ENCODE data around the gene HIRA. TPM values are rescaled to one million over a fixed set of nuclear protein-coding genes. Genes with fewer than 3 reads are reported as not detected.

Gene HIRA
- total and polyA plus RNA-seq, 2 experiments from 2014 or later = 9.4 to 58.3 TPM

GRCh38 chr22:19464546-19464945 lies 33.0 kb upstream of the HIRA start:
- Histone ChIP-seq H3K79me2 (replicated peaks; ENCODE audit: insufficient read depth) (no peaks in the 10 kb centered on the region), H2AFZ (no peak overlapping the region), H3K36me3 (ENCODE audit: insufficient read depth) (peaks cover 35% of the 10 kb centered on the region), H3K4me3 (no peak overlapping the region), H3F3A (replicated peaks; ENCODE audit: low read depth) (no peaks in the 10 kb centered on the region), H3K4me1 (ENCODE audit: insufficient read depth) (no peaks in the 10 kb centered on the region), H3K4me2 (no peak overlapping the region), H3K9me2 (ENCODE audit: insufficient read depth) (no peaks in the 10 kb centered on the region), H3K27me3 (ENCODE audit: insufficient read depth) (no peaks in the 10 kb centered on the region), H3K27ac (ENCODE audit: low read depth) (no peak overlapping the region), H4K20me1 (replicated peaks; ENCODE audit: insufficient read depth) (peaks cover 11% of the 10 kb centered on the region)
- no peak overlapping the region for H3K27ac Mint-ChIP-seq
- H3K4me3 Mint-ChIP-seq = no peak overlapping the region
- no peak for DNase-seq (ENCODE audit: low spot score)
- peaks cover 71% of the 10 kb centered on the region for H3K36me3 Mint-ChIP-seq (ENCODE audit: low read depth)
- H3K9me3 Mint-ChIP-seq = no peaks in the 10 kb centered on the region
- no peak for ATAC-seq
- TF ChIP-seq EZH2 (IDR thresholded peaks at IDR 0.05; ENCODE audit: low read depth, unreplicated experiment) (no peak), ZNF114 (CRISPR knock-in tag; IDR thresholded peaks at IDR 0.05) (no peak), CTCF (conservative IDR thresholded peaks at IDR 0.05; ENCODE audit: low read depth in 2 of 2) (no peak), ZNF331 (CRISPR knock-in tag; IDR thresholded peaks at IDR 0.05; ENCODE audit: low read depth) (no peak), NANOG (IDR thresholded peaks at IDR 0.05; ENCODE audit: borderline replicate concordance) (no peak), POLR2AphosphoS5 (IDR thresholded peaks at IDR 0.05; ENCODE audit: low read depth) (no peak), REST (IDR thresholded peaks at IDR 0.05; ENCODE audit: unreplicated experiment) (no peak), JUNB (IDR thresholded peaks at IDR 0.05; ENCODE audit: unreplicated experiment) (no peak), ETS1 (IDR thresholded peaks at IDR 0.05) (no peak), STAT1 (IDR thresholded peaks at IDR 0.05; ENCODE audit: unreplicated experiment) (no peak), CREB1 (CRISPR knock-in tag; IDR thresholded peaks at IDR 0.05; ENCODE audit: low read depth) (no peak), ZNF462 (CRISPR knock-in tag; IDR thresholded peaks at IDR 0.05) (no peak), EZH2phosphoT487 (IDR thresholded peaks at IDR 0.05; ENCODE audit: unreplicated experiment) (no peak)
- H3K27me3 Mint-ChIP-seq (ENCODE audit: insufficient read depth, low read depth, poor library complexity) = no peaks in the 10 kb centered on the region
- H3K4me1 Mint-ChIP-seq = no peaks in the 10 kb centered on the region
